CD4-positive, alpha-beta T cell treated with Interferon alpha-2 for 1 hour (primary cell): Measurements from ENCODE around the gene TTC39C.
A peak's percentile ranks its signal among the peaks of the same experiment; 100 is the strongest.
"Not testable (repeated sequence)": the region's sequence is repeated elsewhere in the genome, so short reads cannot be mapped to it uniquely, and the experiment has no call there.

Source experiments
- DNase-seq, 2 donors: peaks; one replicate each; pipeline ENCODE4 v3.0.0-alpha.2; 2020 to 2022

The TTC39C gene

DNA sequence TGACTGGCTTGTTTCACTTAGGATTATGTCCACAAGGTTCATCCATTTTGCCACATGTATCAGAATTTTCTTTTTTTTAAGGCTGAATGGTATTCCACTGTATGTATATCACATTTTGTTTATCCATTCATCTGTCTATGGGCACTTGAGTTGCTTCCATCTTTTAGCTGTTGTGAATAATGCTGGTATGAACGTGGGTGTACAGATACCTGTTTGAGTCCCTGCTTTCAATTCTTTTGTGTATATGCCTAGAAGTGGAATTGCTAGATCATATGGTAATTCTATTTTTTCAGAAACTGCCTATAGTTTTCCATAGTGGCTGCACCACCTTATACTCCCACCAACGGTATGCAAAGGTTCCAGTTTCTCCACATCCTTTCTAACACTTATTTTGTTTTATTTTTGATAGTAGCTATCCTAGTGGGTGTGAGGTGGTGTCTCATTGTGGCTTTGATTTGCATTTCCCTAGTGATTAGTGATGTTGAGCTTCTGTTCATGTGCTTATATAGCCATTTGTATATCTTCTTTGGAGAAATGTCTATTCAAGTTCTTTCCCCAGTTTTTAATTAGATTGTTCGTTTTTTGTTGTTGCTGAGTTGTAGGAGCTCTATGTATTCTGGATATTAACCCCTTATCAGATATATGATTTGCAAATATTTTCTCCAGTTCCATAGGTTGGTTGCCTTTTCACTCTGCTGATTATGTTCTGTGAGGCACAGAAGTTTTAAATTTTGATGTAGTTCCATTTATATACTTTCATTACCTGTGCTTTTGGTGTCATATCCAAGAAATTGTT is 40.7 kb downstream of the TTC39C start:
- DNase-seq: no peak

DNA sequence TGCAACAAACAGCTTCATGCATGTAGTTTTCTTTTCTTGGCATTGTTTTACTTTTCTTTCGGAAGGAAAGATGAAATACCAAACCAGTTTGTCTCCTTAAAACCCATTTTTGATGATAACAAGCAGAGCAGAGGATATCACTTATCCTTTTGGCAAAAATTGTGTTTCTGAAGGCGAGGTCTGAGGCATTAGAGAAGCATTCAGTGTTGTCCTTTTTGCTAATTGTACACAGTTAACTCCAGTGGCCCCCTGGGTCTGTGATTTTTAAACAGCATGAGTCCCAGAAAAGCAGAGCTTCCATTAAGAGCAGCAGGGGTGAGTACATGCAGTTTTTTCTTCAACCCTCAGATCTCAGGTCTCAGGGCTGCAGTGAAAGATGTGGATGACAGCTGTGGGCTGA is 41.3 kb downstream of the TTC39C start:
- no peak for DNase-seq

DNA sequence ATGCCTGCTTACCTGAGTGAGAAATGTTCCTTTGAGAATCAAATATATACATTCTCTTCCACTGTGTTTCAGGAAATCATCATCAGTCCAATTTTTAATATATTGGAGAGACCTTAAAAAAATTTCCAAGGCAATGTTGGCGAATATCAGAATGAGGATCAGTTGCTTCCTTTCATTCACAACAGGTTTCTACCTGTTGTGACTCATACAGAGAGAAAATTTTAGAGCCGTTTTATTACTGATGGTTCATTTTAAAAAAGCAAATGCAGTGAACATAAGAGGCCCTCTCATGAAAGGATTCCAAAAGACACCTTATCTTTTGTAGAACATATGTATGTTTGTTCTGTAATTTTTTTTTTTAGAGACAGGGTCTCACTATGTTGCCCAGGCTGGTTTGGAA is 42.0 kb downstream of the TTC39C start:
- no peak for DNase-seq

DNA sequence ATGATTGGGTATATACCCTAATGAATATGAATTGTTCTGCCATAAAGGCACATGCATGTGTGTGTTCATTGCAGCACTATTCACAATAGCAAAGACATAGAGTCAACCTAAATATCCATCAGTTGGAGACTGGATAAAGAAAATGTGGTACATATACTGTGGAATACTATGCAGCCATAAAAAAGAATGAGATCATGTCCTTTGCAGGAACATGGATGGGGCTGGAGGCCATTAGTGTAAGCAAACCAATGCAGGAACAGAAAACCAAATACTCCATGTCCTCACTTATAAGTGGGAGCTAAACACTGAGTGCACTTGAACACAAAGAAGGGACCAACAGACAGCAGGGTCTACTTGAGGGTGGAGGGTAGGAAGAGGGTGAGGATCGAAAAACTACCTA is 43.2 kb downstream of the TTC39C start:
- DNase-seq: no peak

DNA sequence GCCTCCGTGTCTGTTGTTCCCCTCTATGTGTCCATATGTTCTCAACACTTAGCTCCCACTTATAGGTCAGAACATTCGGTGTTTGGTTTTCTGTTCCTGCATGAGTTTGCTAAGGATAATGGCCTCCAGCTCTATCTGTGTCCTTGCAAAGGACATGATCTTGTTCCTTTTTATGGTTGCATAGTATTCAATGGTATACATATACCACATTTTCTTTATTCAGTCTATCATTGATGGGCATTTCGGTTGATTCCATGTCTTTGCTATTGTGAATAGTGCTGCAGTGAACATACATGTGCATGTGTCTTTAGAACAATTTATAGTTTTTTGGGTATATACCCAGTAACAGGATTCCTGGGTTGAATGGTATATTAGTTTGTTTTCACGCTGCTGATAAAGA is 44.8 kb downstream of the TTC39C start:
- DNase-seq: not testable (repeated sequence)

DNA sequence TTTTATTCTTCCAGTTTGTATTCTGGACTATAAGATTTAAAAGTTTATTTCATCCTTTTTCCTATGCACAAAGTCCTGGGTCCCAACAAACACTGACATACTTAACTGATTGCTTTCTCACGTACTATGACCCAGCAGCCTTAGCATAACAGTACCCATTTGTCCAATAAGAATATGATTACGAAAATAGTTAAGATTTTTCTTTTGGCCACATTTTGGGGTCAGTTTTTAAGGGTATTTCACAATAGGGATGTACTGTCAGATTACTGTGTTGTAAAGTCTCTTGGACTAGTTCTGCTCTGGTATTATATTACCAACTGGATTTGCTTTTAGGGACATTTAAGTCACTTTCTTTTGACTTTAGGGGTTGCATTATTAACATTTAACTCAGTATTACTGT is 46.1 kb downstream of the TTC39C start:
- DNase-seq: no peak

DNA sequence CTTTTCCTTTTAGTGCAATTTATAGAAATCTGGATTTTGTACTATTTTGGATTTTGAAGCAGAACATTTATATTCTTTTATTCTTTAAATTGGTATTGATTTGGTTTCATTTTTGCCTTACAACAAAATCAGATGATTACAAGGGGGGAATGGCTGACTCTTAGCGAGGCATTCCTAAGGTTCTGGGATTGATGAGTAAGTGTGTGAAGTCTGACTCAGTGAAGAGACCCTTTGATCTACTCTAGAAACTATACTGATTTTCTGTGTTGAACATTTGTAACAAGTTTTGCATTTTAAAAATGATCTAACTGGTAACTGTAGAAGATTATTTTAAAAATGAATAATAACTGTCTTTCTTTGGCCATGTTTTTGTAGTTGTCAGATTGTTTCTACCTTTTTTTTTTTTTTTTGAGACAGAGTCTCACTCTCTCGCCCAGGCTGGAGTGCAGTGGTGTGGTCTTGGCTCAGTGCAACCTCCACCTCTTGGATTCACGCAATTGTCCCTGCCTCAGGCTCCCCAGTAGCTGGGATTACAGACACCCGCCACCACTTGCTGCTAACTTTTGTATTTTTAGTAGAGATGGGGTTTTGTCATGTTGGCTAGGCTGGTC is 48.7 kb downstream of the TTC39C start:
- DNase-seq: no peak

DNA sequence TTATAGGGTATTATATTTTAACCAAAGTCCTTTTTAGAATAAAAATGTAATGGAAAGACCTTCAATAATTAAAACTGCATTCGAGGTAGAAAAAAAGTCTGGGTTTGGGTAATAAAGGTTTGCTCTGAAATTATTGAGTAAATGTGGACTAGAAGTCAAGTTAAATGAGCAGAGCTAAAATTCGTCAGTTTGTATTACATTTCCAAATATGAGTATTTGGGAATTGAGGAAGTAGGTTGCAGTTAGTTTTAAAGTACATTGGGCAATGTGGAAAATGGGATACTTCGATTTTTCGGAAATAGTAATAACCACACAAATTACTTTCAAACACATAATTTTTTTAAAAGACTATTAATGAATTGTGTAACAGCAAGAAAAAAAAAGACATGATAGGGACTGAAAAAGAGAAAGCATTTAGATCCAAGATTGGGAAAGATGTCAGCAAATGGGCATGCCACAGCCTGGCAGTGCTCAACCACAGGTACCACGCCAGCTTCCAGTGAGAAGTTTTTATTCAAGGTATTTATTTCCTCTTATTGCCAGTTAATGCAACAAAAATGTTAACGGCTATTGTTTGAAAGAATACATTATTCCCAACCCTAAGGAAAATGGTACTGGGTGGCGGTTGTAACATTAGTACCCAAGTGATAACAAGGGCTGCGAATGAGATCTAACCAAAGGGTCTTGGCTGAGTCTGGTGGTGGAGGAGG is 50.0 kb downstream of the TTC39C start:
- no peak for DNase-seq

DNA sequence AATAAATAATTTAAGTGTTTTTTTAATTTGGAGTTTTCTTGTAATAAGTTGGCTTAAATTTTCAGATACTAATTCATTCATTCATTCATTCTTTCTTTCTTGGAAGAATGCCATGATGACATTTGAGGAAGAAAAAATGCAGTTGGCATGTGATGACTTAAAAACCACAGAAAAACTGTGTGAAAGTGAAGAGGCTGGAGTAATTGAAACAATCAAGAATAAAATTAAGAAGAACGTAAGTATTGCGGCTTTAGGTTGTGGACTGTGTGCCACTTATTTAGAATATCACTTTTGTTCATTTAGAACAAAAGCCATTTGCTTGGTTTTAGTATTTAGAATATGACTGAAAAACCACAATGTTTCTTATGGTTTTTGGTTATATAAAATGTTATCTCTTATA is 51.4 kb downstream of the TTC39C start:
- no peak for DNase-seq

DNA sequence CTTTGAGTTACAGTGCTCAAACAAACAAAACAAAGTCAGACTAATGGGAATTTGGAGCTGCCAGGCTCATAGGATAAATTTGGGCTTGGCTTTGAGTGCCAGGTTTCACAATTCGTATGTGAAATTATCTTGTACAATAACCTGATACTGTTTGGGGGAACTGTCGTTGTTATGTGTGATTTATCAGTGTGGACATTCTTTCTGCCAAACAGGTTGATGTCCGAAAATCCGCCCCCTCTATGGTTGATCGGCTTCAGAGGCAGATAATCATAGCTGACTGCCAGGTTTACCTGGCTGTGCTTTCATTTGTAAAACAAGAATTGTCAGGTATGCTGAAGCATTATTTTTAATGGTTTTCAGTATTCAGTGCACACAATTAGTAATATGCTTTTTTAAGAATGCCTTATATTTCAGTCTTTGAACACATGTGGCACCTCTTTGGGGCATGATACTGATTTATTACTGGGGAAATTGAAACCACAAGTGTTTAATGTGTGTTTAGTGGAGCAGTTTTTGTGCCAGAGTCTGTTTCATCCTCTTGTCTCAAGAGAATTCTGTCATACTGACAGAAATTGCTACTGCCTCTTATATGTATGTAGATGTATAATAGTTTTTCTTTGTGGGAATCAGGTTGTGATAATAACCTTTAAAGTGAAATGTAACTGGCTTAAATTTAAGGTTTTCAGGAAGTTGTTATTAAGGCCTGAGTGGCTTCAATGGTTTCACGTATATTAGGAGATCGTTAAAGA is 54.6 kb downstream of the TTC39C start:
- DNase-seq: no peak

DNA sequence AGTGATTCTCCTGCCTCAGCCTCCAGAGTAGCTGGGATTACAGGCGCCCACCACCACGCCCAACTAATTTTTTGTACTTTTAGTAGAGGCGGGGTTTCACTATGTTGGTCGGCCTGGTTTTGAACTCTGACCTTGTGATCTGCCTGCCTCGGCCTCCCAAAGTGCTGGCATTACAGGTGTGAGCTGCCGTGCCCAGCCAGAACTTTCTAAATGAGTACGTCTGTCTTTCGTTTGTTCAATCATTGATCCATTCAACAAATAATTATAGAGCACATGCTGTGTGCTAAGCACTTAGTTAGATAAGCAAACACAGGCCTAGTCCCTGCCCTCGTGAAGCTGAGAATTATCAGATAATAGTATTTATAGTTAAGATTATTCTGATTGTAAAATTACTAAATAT is 56.5 kb downstream of the TTC39C start:
- no peak for DNase-seq

DNA sequence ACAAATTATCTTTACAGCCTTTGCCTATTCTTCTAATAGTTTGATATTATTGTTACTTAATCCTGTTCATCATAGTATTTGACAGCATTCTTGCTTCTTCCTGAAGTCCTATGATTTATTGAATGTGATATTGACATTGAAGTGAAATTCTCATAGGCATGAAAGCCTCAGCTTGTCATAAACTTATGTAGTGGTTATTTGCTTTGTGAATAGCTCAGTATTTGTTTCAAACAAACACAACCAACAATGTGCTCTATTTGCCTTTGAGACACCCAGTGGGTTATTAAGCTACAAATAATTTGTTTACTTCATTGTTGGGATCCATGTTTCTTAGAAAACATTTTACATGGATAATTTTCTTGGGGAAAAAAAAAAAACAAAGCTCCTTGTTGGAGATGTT is 57.2 kb downstream of the TTC39C start:
- no peak for DNase-seq

DNA sequence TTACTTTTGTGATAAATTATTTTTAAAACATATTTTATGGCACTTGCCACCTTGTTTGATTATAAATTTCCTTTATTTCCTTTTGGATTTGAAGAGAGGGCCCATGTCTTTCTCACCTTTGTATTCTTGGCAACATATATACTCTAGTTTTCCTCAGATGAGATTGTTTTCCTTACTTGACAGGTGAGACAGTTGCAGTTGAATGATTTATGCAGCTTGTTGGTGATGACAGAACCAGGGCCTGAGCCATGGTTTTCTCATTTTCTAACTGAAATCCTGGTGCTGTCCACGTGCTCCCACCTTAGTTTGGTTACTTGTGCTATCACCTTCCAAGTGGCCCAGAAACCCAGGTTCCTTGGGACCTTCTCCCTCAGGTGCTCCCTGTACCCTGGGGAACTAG is 58.2 kb downstream of the TTC39C start:
- no peak for DNase-seq

DNA sequence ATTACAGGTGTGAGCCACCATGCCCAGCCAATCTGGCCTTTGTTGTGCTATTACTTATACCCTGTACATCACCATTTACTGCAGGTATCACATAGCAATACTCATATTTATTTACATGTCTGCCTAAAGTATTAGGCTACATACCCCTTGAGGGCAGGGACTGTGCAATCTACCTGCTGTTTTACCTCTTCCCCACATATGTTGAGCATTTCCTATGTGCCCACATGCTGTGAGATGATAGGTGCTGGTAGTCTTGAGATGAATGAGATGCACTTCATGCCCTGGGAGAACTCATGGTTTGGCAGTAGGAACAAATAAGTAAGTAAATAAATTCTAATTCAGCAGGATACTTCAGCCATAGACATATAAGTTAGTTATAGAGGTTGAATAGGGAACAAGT is 59.2 kb downstream of the TTC39C start:
- no peak for DNase-seq

DNA sequence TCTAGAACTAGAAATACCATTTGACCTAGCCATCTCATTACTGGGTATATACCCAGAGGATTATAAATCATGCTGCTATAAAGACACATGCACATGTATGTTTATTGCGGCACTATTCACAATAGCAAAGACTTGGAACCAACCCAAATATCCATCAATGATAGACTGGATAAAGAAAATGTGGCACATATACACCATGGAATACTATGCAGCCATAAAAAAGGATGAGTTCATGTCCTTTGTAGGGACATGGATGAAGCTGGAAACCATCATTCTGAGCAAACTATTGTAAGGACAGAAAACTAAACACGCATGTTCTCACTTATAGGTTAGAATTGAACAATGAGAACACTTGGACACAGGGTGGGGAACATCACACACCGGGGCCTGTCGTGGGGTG is 60.2 kb downstream of the TTC39C start:
- DNase-seq: not testable (repeated sequence)

DNA sequence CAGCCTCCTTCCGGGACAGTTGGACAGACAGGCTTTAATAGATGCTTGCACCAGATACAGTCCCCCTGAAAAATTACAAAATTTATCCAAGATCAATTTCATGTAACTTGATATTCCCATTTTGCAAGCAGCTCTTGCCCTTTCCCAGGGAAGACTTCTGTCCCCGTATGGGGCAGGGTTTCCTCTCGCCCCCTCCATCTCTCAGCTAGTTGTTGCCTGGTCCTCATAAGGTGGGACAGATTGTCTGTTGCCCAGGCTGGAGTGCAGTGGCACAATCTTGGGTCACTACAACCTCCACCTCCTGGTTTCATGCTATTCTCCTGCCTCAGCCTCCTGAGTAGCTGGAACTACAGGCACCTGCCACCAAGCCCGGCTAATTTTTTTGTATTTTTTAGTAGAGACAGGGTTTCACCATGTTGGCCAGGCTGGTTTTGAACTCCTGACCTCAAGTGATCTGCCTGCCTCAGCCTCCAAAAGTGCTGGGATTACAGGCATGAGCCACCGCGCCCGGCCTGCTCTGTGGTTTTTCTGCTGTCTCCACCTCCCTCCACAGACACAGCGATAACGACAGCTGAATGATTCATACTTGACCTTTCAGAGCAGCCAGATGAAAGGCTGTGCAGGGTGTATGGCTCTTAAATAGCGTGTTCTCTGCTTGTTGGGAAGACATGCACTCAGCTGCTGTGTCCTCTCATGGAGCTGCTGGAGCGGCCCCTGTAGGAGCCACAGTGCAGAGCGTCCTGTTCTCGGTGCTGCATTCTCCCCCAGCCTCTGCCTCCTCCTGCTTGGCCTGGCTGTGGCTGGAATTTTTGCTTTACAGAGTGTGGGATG is 61.4 kb downstream of the TTC39C start:
- DNase-seq: peak; percentile 19 to 40

DNA sequence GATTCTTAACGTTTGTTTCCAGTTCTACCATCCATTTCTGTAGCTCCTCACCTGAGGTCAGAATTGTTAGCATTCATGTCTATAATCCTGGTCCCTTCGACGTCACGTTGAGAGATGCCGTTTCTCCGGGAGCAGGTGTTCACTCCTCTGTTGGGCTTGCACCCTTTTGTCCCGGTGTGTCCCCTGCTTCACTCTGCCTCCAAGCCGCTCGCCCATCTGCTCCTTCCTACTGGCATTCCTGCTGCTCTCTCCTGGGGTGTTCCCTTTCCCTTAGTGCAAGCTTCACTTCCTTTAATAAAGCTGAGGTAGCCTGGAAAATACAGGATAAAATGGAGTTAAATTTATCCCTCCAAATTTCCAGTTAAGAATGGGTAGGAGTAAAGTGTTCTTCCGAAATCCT is 62.4 kb downstream of the TTC39C start:
- no peak for DNase-seq

DNA sequence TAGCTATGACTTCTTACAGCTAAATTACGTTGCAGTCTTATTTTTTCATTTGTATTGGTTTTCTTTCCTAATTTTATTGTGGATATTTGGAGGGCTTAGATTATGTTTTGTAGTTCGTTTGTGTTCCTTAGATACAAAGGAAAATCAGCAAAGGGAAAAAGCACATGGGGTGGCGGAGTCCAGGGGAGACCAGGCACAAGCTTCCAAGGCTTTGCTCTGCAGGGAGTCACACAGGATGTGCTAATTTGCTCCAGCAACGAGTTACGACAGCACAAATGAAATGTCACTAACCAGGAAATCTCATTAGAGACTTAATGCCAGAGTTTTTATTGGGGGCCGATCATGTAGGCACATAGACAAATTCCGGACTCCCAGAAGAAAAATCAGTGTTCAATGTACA is 63.8 kb downstream of the TTC39C start:
- no peak for DNase-seq

DNA sequence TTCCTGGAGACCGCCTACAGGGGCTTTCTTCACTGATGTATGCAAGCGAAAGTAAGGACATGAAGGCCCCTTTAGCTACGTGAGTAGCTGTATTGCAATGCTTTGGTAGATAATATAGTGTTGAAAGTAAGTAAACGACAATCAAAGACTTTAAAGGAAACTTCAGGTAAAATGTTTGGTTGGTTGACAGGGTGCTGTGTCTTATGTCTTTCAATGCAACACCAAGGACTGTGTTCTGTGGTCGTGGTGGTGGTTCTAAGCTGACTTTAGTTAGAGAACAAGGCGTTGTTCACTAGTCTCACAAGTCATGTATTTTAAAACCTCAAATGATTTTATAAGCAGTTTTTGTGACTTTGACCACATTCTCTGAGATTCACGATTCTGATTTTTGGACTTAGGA is 66.3 kb downstream of the TTC39C start:
- no peak for DNase-seq

DNA sequence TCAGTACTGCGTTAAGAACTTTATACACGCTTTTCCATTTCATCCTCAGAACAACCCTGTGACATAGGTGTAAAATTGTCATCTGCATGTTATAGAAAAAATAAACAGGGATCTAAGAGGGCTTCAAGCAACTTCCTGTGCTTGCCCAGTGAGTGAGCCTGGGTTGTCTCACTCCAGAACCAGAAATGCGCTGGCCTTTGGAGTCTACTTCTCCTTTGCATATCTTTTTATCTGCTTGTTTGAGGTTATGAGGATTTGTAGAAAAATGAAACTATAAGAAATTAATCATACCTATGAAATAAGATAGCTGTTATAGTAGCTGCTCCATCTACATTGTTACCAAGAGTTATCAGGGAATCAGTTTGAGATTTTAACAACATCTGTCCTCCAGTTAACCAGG is 69.0 kb downstream of the TTC39C start:
- DNase-seq: no peak

DNA sequence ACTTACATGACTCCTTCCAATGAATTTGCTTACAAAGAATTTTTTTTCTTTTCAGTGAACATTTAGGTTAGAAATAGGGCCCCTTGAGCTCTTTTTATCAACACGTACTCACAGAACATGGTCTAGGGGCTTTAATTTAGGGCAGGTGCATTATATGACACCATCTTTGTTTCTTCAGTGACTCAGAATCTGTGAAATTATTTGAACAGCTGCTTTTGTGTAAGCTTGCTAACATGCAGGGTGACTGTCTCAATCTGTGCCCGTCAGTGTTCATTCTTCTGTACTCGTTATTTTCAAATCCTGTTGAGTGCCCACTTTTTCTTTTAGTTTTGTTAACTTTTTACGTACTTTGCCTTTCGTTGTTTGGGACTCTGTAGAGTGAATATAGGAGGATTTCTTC is 71.5 kb downstream of the TTC39C start:
- no peak for DNase-seq

DNA sequence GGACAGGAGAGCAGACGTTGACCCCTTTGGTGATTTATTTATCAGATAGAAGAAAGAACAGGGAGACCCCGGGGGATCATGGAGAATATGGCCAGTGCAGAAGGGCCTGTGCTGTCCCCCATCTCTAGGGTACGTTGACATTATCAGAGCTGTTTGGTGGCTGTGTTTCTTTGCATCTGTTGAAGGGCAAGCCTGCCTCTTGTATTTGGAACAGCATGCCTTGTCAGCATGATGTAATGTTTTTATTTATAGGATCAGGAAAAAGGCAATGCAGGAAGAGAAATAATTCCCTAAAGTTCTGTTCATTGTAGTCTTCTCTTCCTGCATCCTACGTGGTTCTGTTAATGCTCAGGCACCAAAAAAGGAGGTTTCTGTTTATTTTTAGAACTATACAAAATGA is 74.5 kb downstream of the TTC39C start:
- no peak for DNase-seq
